Right hindlimb (tissue), 1 donor: ENCODE data around the gene DMWD.

Experiments
- DNase-seq: peaks from one replicate; pipeline ENCODE4 v3.0.0-alpha.2; 2018

Gene DMWD, protein sequence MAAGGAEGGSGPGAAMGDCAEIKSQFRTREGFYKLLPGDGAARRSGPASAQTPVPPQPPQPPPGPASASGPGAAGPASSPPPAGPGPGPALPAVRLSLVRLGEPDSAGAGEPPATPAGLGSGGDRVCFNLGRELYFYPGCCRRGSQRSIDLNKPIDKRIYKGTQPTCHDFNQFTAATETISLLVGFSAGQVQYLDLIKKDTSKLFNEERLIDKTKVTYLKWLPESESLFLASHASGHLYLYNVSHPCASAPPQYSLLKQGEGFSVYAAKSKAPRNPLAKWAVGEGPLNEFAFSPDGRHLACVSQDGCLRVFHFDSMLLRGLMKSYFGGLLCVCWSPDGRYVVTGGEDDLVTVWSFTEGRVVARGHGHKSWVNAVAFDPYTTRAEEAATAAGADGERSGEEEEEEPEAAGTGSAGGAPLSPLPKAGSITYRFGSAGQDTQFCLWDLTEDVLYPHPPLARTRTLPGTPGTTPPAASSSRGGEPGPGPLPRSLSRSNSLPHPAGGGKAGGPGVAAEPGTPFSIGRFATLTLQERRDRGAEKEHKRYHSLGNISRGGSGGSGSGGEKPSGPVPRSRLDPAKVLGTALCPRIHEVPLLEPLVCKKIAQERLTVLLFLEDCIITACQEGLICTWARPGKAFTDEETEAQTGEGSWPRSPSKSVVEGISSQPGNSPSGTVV

DNA sequence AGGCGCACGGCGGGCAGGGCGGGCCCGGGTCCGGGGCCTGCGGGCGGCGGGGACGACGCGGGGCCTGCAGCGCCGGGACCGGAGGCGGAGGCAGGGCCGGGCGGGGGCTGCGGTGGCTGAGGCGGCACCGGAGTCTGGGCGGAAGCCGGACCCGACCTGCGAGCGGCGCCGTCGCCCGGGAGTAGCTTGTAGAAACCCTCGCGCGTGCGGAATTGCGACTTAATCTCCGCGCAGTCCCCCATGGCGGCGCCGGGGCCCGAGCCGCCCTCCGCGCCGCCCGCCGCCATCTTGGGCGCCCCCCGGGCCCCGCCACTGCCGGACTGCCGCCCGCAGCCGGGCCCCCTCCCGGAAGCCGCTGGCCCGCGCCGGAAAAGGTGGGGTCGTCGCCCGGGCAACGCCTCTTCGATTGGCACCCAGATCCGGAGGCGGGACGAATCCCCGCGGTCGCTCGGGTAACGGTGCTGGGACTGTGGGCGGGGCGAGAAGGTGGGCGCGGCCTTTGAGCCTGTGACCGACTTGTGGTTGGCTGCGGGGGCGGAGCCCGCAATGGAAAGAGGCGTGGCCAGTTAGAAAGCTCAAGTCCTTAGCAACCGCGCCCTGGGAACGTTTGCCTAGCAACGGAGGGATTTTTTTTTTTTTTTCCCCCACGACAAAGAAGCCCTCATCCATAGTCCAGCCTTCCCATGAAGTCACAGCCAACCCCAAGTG is at the start of gene DMWD:
Gene DMWD (minus strand): TSS at position 376 of the 708 bp plus-strand sequence. CDS start 89 bp downstream, at position 287.
- peak; percentile 100 for DNase-seq

- DNase-seq: no peak
These were observed 49.6 kb upstream of the DMWD start for GRCh38 chr19:45842198-45842597.

DNA sequence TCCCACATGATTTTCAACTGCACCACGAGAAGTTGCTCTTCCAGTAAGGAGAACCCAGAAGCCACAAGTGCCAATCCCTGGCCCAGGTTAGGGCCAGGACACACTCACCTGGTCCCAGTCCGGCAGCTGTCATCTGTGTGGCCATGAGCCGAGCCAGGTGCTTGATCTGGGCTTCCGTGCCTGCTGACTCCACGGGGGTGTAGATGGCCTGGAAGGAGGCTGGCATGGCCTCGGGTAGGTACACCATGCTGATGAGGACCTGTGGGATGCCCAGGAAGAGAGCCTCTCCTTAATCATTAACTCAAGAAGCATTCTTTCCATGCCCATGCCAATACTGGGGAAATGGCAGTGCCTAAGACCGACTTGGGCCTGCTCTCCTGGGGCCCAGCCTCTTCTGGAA is 42.3 kb upstream of the DMWD start:
- DNase-seq: no peak

GRCh38 chr19:45828945-45829344 is 36.3 kb upstream of the DMWD start:
- no peak for DNase-seq

DNA sequence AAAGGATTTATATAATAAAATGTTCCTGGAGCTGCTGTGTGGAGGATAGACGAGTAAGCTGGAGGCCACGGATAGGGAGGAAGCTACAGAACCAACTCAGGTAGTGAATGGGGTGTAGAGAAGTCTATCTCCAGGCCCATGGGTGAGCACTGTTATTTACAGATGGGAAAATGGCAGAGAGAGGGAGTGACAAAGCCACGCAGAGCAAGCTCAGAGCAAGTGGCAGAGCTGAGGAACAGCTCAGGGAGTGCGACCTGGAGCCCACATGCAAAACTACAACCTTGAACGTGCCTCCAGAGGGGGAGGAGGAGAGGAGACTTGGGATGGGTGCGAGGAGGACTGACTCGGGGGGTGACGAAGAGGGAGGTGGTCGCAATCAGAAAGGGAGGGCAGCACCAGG is 35.9 kb upstream of the DMWD start:
- DNase-seq: no peak

- no peak for DNase-seq
These were observed 34.9 kb upstream of the DMWD start for GRCh38 chr19:45827459-45828093.

DNA sequence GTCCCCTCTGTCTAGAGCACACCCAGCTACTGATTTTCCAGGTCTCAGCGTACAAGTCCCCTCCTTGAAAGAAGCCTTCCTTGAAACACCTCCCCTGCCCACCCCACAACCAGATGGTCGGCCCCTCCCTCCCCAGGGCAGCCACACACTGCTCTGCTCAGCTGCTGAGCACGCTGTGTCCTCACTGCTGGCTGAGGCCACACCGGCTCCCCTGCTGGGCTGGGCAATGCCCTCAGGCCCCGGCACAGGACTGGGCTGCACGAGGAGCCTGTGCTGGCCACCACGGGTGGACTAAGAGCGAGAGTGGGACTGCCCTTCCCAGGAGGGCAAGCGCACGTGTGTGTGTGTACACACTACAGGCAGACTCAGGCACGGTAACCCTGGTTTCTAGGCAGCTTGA is 34.3 kb upstream of the DMWD start:
- DNase-seq: no peak

DNA sequence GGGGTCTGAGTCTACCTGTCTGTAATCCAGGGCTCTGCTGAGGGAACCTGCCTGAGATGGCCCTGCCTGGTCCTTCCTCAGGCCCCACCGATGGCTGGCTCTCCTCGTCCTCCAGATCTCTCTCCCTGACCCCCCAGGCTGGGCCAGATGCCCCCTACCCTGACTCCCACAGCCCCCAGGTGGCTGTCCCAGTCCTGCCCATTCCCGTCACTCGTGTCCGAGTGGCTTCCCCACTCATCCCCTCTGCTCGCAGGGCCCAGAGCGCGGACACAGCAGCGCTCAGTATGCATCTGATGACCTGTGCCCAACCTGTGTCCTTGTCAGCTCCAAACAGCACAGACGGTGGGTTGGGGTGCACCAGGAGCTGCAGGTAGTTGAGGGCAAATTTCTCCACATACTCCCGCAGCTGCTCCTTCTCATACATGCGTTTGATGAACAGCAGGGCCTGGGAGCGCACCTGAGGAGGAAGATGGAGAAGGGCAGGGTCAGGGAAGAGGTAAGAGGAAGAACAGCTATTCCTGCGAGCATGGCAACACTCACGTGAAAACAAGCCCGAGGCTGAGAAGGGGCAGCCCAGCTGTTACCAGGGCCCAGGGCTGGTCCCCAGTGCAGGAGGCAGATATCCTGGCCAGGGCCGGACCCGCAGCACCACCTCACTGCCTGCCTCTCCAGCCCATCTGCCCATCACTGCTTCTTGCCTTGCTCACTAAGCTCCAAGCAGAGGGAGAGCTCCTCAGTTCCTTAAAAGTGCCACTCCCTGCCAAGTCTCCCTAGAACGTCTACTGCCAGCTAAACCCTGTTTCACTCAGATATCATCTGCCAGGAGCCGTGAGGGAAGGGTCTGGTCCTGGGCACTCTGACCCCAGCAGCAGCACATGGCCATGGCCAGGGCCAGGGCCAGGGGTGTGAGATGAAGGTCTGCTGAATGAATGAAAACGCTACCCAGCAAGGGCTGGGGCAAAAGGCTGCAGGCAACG is 33.6 kb upstream of the DMWD start:
- DNase-seq: no peak

- DNase-seq: no peak
These were observed 32.6 kb upstream of the DMWD start for GRCh38 chr19:45825263-45825605.

- no peak for DNase-seq
These were observed 32.1 kb upstream of the DMWD start for GRCh38 chr19:45824531-45825262.

DNA sequence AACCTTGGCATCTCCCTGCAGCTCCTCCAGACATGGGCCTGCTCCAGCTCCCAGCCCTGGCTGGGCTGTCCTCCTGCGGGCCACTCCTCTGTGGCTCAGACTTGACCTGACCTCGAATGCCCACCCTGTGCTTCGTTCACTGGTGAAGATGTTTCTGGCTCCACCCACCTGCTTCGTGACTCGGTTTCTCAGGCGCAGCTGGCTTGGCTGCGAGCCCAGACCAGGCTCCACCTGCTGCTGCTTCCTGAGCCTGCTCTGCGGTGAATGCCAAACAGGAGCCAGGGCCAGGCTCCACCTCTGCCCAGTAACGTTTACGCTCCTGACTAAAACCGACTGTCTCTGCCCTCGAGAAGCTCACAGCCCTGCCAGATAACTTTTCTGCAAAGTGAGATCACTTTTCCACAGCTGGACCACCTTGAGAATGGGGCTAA is 31.4 kb upstream of the DMWD start:
- no peak for DNase-seq

DNA sequence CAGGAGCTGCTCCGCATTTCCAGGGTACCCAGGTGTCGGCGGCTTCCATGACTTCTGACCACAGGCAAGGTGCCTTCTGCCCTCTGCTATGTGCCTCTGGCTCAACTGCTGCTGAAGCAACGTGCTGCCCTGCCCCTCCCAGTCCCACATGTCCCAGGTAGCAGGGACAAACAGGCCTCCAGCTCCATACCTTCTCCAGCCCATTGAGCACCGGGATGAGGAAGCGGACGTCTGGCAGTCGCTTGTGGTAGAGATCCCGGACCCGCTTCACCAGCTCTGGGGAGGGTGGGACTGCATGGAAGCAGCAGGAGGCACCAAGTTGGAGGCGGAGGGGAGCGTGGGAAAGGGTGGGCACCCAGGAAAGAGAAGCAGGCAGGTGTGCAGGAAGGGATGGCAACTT is 30.5 kb upstream of the DMWD start:
- DNase-seq: no peak

- no peak for DNase-seq
These were observed 30.1 kb upstream of the DMWD start for GRCh38 chr19:45822716-45823115.

DNA sequence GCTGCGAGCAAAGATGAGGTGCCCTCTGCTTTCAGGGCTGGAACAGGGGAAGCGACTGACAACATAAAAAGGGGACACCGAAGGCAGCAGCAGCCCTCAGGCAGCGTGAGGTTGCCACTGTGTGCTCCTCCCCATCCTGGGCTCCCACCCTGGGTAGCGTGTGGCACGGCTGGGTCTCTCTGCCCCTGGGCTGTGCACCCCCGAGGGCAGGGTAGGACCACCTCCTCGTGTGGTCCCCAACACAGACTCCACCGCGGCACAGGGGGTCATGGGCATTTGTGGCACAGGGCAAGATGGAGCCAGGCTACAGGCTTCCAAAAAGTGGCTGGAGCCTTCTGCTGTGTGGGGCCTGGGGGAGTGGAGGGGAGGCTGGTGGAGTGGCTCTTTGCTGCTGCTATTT is 28.9 kb upstream of the DMWD start:
- DNase-seq: no peak

DNA sequence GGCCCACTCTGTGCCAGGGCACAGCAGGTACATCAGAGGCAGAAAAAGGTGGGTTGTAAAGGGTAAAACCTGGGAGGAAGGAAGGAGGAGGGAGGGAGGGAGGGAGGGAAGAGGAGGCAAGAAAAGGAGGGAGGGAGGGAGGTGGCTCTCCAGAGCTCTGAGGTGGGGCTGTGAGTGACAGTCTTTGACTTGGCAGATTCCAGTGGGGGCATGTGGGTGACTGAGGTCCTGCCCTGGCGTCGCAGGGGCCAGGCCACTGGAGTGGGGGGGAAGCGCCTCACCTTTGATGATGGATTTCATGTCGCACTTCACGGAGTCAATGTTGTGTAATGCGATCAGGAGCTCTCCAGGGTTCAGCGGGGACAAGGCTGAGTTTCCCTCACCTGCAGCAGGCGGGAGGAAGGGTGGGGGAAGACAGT is 28.5 kb upstream of the DMWD start:
- DNase-seq: no peak

GRCh38 chr19:45820413-45821102 is 27.9 kb upstream of the DMWD start:
- DNase-seq: no peak

GRCh38 chr19:45819769-45820168 is 27.1 kb upstream of the DMWD start:
- no peak for DNase-seq

GRCh38 chr19:45817725-45818301 is 25.2 kb upstream of the DMWD start:
- no peak for DNase-seq

- DNase-seq: peak; percentile 94
These were observed 24.5 kb upstream of the DMWD start for GRCh38 chr19:45817010-45817724.
